ENCODE data around the gene SOX5. TPM values are rescaled to one million over a fixed set of nuclear protein-coding genes. Genes with fewer than 3 reads are reported as not detected.

The SOX5 gene
- total and polyA plus RNA-seq, 2 of the 8 experiments (the other 6 are each of a cell fraction or from before 2014, with no cell fraction given), result 2.2 to 2.6 TPM

GRCh38 chr12:23552417-23552816 lies 397.1 kb downstream of the SOX5 start (continued):
- TF ChIP-seq CHD7 (IDR thresholded peaks at IDR 0.05; ENCODE audit: insufficient replicate concordance, low read length), result no peak
- no peak for TF ChIP-seq GTF2F1 (IDR thresholded peaks at IDR 0.05; ENCODE audit: borderline replicate concordance, low read depth, low read length)
- no peak for TF ChIP-seq USF2 (IDR thresholded peaks at IDR 0.05; ENCODE audit: low read length)
- no peak for TF ChIP-seq CHD2 (IDR thresholded peaks at IDR 0.05; ENCODE audit: low read length)
- TF ChIP-seq SIRT6 (IDR thresholded peaks at IDR 0.05; ENCODE audit: low read length), result no peak
- no peak for TF ChIP-seq HDAC2 (IDR thresholded peaks at IDR 0.05; ENCODE audit: borderline replicate concordance in 1 of 2, low read depth in 2 of 2, low read length in 2 of 2)
